ENCODE data around the gene CLHC1.

CLHC1 gene

GRCh38 chr2:55169359-55169758 lies 62.7 kb downstream of the CLHC1 start:
- DNase-seq (ENCODE audit: low spot score), result no peak

- no peak for DNase-seq (ENCODE audit: low spot score)
Measured at GRCh38 chr2:55168221-55169154, 63.6 kb downstream of the CLHC1 start.

- no peak for DNase-seq (ENCODE audit: low spot score)
Measured at GRCh38 chr2:55165626-55166025, 66.5 kb downstream of the CLHC1 start.

- DNase-seq (ENCODE audit: low spot score), result no peak
Measured at GRCh38 chr2:55164534-55165480, 67.3 kb downstream of the CLHC1 start.

GRCh38 chr2:55163941-55164390 lies 68.1 kb downstream of the CLHC1 start:
- DNase-seq (ENCODE audit: low spot score), result no peak

GRCh38 chr2:55163274-55163721 lies 68.8 kb downstream of the CLHC1 start:
- DNase-seq (ENCODE audit: low spot score), result no peak

GRCh38 chr2:55162284-55163006 lies 69.6 kb downstream of the CLHC1 start:
- no peak for DNase-seq (ENCODE audit: low spot score)

- no peak for DNase-seq (ENCODE audit: low spot score)
Measured at GRCh38 chr2:55161295-55162210, 70.5 kb downstream of the CLHC1 start.

GRCh38 chr2:55160422-55160821 lies 71.7 kb downstream of the CLHC1 start:
- no peak for DNase-seq (ENCODE audit: low spot score)

- DNase-seq (ENCODE audit: low spot score), result no peak
Measured at GRCh38 chr2:55159752-55160151, 72.3 kb downstream of the CLHC1 start.

- DNase-seq (ENCODE audit: low spot score), result no peak
Measured at GRCh38 chr2:55159037-55159651, 72.9 kb downstream of the CLHC1 start.

GRCh38 chr2:55158111-55158814 lies 73.8 kb downstream of the CLHC1 start:
- no peak for DNase-seq (ENCODE audit: low spot score)

- DNase-seq (ENCODE audit: low spot score), result no peak
Measured at GRCh38 chr2:55157474-55157884, 74.6 kb downstream of the CLHC1 start.

GRCh38 chr2:55156984-55157383 lies 75.1 kb downstream of the CLHC1 start:
- no peak for DNase-seq (ENCODE audit: low spot score)

GRCh38 chr2:55156326-55156725 lies 75.8 kb downstream of the CLHC1 start:
- DNase-seq (ENCODE audit: low spot score), result no peak

- DNase-seq (ENCODE audit: low spot score), result no peak
Measured at GRCh38 chr2:55155764-55156281, 76.3 kb downstream of the CLHC1 start.

GRCh38 chr2:55155206-55155605 lies 76.9 kb downstream of the CLHC1 start:
- DNase-seq (ENCODE audit: low spot score), result no peak

- no peak for DNase-seq (ENCODE audit: low spot score)
Measured at GRCh38 chr2:55154525-55155030, 77.5 kb downstream of the CLHC1 start.
